RWPE2 (cell line): Measurements from ENCODE around the gene UBE4B.

Experiments
- ATAC-seq: fragments of 200-7000 bp; cut with Tn5 transposase; 3 replicates; pipeline ENCODE4 v1.9.1; 2021; ENCODE audit warnings: low read depth
- DNase-seq: peaks from one replicate; pipeline ENCODE4 v3.0.0-alpha.2; 2020; ENCODE audit warnings: low spot score
- H3K27ac ChIP-seq: fragments of 450-650 bp; 2 replicates; pipeline ENCODE4 v1.5.1; 2017; ENCODE audit warnings: mild to moderate bottlenecking; ENCODE audit not compliant: poor library complexity, severe bottlenecking
- H3K27me3 ChIP-seq: fragments of 250-450 bp; sonication (Bioruptor Pico); 2 replicates; pipeline ENCODE4 v1.5.1; 2021; ENCODE audit warnings: mild to moderate bottlenecking, moderate library complexity; ENCODE audit not compliant: insufficient read depth, poor library complexity, severe bottlenecking
- H3K36me3 ChIP-seq: fragments of 250-450 bp; sonication (Bioruptor Pico); 2 replicates; pipeline ENCODE4 v1.5.1; 2020; ENCODE audit warnings: low read depth, mild to moderate bottlenecking, moderate library complexity
- H3K4me1 ChIP-seq: fragments of 250-450 bp; sonication (Bioruptor Pico); 2 replicates; pipeline ENCODE4 v1.5.1; 2021; ENCODE audit warnings: mild to moderate bottlenecking, moderate library complexity; ENCODE audit not compliant: insufficient read depth, poor library complexity, severe bottlenecking
- H3K4me3 ChIP-seq: fragments of 250-450 bp; sonication (Bioruptor Pico); 2 replicates; pipeline ENCODE4 v1.5.1; 2021; ENCODE audit warnings: mild to moderate bottlenecking, moderate library complexity; ENCODE audit not compliant: severe bottlenecking
- H3K9me3 ChIP-seq: fragments of 250-450 bp; sonication (Bioruptor Pico); 2 replicates; pipeline ENCODE4 v1.5.1; 2021; ENCODE audit warnings: mild to moderate bottlenecking, moderate library complexity; ENCODE audit not compliant: severe bottlenecking
- CTCF ChIP-seq: fragments of 450-650 bp; IDR thresholded peaks from one replicate; pipeline ENCODE4 v1.5.1; 2017; ENCODE audit warnings: mild to moderate bottlenecking, moderate library complexity; ENCODE audit not compliant: poor library complexity, severe bottlenecking

UBE4B gene

DNA sequence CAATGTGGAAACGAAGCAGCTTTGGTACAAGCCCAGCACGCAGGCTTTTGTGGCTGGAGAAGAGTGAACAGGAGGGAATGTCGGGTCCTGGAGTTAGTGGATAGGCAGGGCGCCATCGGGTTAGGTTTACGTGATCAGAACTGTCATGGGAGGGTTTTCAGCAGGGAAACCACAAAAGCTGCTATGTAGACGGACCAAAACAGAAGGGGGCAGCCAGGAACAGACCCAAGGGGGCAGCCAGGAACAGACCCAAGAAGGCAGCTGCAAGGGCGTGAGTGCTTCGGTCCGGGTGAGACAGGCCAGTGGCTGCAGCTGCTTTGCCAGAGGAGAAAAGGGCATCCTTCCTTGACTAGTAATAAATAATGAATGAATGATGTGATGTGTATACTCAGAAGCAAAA is 100.1 kb downstream of the UBE4B start:
- TF ChIP-seq CTCF = no peak
- DNase-seq (no peak), ATAC-seq (no peak)
- H3K36me3 ChIP-seq = peaks cover 52% of the 10 kb centered on the region
- no peak overlapping the region for H3K27ac ChIP-seq
- H3K4me3 ChIP-seq = no peak overlapping the region
- H3K4me1 ChIP-seq = no peaks in the 10 kb centered on the region
- no peaks in the 10 kb centered on the region for H3K9me3 ChIP-seq
- H3K27me3 ChIP-seq = no peaks in the 10 kb centered on the region

GRCh38 chr1:10140981-10141380 is 108.2 kb downstream of the UBE4B start:
- Histone ChIP-seq H3K27ac (no peak overlapping the region), H3K4me3 (no peak overlapping the region), H3K9me3 (no peaks in the 10 kb centered on the region), H3K27me3 (no peaks in the 10 kb centered on the region), H3K36me3 (peaks cover 24% of the 10 kb centered on the region), H3K4me1 (no peaks in the 10 kb centered on the region)
- TF ChIP-seq CTCF = no peak
- DNase-seq (no peak), ATAC-seq (no peak)

- ATAC-seq = no peak
- no peak for DNase-seq
- no peaks in the 10 kb centered on the region for H3K9me3 ChIP-seq
- TF ChIP-seq CTCF = no peak
- H3K27me3 ChIP-seq = no peaks in the 10 kb centered on the region
- peaks cover 14% of the 10 kb centered on the region for H3K36me3 ChIP-seq
- H3K4me3 ChIP-seq = no peak overlapping the region
- H3K27ac ChIP-seq = no peak overlapping the region
- no peaks in the 10 kb centered on the region for H3K4me1 ChIP-seq
Measured at GRCh38 chr1:10143961-10144485, 111.3 kb downstream of the UBE4B start.

DNA sequence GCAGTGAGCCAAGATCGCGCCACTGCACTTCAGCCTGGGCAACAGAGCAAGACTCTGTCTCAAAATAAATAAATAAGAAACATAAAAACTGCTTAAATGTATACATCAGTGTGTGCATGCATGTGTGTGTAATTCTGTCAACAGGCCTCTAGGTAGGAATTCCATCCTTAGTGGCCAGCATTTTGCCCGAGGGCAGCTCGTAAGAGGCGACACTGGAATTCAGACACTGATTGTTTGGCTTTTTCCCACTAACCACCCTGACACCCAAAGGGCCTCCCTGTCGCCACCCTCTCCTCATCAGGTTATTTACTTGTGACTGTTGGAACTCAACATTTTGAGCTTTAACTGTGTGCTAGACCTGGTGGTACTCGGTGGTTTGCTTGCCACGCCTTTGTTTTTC is 113.6 kb downstream of the UBE4B start:
- ATAC-seq = no peak

More for the DNA sequence above, 113.6 kb downstream of the UBE4B start:
- no peak for DNase-seq
- H3K9me3 ChIP-seq = no peaks in the 10 kb centered on the region
- H3K4me3 ChIP-seq = no peak overlapping the region
- H3K36me3 ChIP-seq = peaks cover 8% of the 10 kb centered on the region
- H3K27ac ChIP-seq = no peak overlapping the region
- no peak for TF ChIP-seq CTCF
- no peaks in the 10 kb centered on the region for H3K27me3 ChIP-seq
- no peaks in the 10 kb centered on the region for H3K4me1 ChIP-seq
